CD14-positive monocyte (primary cell): Measurements from ENCODE around the gene CPD. TPM values are rescaled to one million over a fixed set of nuclear protein-coding genes. Genes with fewer than 3 reads are reported as not detected.

Experiments
- DNase-seq, 3 donors: peaks; one replicate each; pipeline ENCODE4 v3.0.0-alpha.2; 2011 to 2022
- H2AFZ ChIP-seq: 2 replicates; pipeline ENCODE4 v1.6.0; 2012; ENCODE audit warnings: mild to moderate bottlenecking, low read depth, low read length, inconsistent platforms; ENCODE audit not compliant: insufficient read depth, poor library complexity, severe bottlenecking
- H3K27ac ChIP-seq, 2 donors: 1 replicate in 1 of 2; 2 replicates in 1 of 2; pipeline ENCODE4 v1.5.1; 2012 to 2013; ENCODE audit warnings: low read length in 2 of 2, control low read depth in 1 of 2, inconsistent platforms in 1 of 2, low read depth in 1 of 2, mild to moderate bottlenecking in 1 of 2
- H3K27me3 ChIP-seq, 2 donors: one replicate each; pipeline versions ENCODE4 v1.6.0 to v1.6.1; 2011 to 2013; ENCODE audit warnings: low read length in 2 of 2; ENCODE audit not compliant: control insufficient read depth in 2 of 2, insufficient read depth in 2 of 2
- H3K36me3 ChIP-seq, 2 donors: replicated peaks in 1 of 2; 1 replicate in 1 of 2; 2 replicates in 1 of 2; pipeline versions ENCODE4 v1.5.1 to v1.6.1; 2012 to 2013; ENCODE audit warnings: low read length in 2 of 2, control low read depth in 1 of 2, inconsistent platforms in 1 of 2, mild to moderate bottlenecking in 1 of 2; ENCODE audit not compliant: insufficient read depth in 2 of 2, control insufficient read depth in 1 of 2
- H3K4me1 ChIP-seq, 2 donors: 1 replicate in 1 of 2; 2 replicates in 1 of 2; pipeline versions ENCODE4 v1.5.1 to v1.6.1; 2012 to 2013; ENCODE audit warnings: low read length in 2 of 2, control low read depth in 1 of 2, inconsistent platforms in 1 of 2, mild to moderate bottlenecking in 1 of 2, moderate library complexity in 1 of 2; ENCODE audit not compliant: insufficient read depth in 2 of 2, control insufficient read depth in 1 of 2
- H3K4me2 ChIP-seq: replicated peaks from 2 replicates; pipeline ENCODE3; 2012; ENCODE audit warnings: low read length, moderate library complexity, mild to moderate bottlenecking; ENCODE audit not compliant: poor library complexity, severe bottlenecking; ENCODE audit errors: extremely low read depth
- H3K4me3 ChIP-seq, 3 experiments: fragments of 200-600 bp in 1 of 3; sonication (generic) in 1 of 3; replicated peaks in 1 of 3; 1 replicate in 2 of 3; 2 replicates in 1 of 3; pipeline ENCODE4 v1.5.1; 2011 to 2013; ENCODE audit warnings: low read length in 3 of 3, mild to moderate bottlenecking in 3 of 3, control low read depth in 2 of 3, low read depth in 2 of 3, inconsistent platforms in 1 of 3, moderate library complexity in 1 of 3
- H3K79me2 ChIP-seq: 2 replicates; pipeline ENCODE4 v1.6.0; 2012; ENCODE audit warnings: mild to moderate bottlenecking, control low read depth, inconsistent platforms, low read length, moderate library complexity; ENCODE audit not compliant: insufficient read depth
- H3K9ac ChIP-seq: 2 replicates; pipeline ENCODE4 v1.6.0; 2017; ENCODE audit warnings: low read length, mild to moderate bottlenecking; ENCODE audit not compliant: insufficient read depth, poor library complexity, severe bottlenecking
- H3K9me3 ChIP-seq, 2 donors: replicated peaks in 1 of 2; 1 replicate in 1 of 2; 2 replicates in 1 of 2; pipeline versions ENCODE4 v1.5.1 to v1.6.1; 2012 to 2013; ENCODE audit warnings: low read length in 2 of 2, control low read depth in 1 of 2; ENCODE audit not compliant: control insufficient read depth in 1 of 2, insufficient read depth in 1 of 2
- H4K20me1 ChIP-seq: 2 replicates; pipeline ENCODE4 v1.6.0; 2012; ENCODE audit warnings: mild to moderate bottlenecking, low read length, control low read depth, moderate library complexity; ENCODE audit not compliant: insufficient read depth
- H3K27ac Mint-ChIP-seq, 7 donors: one replicate each; pipeline ENCODE4 v1.8.0; 2020; ENCODE audit warnings: mild to moderate bottlenecking in 7 of 7, mixed read lengths in 7 of 7, moderate library complexity in 6 of 7, inconsistent platforms in 2 of 7
- H3K27me3 Mint-ChIP-seq, 3 donors: one replicate each; pipeline ENCODE4 v1.8.0; 2021 to 2022; ENCODE audit warnings: low read depth in 3 of 3, mild to moderate bottlenecking in 3 of 3, mixed read lengths in 3 of 3, moderate library complexity in 3 of 3, inconsistent platforms in 1 of 3
- H3K36me3 Mint-ChIP-seq, 2 donors: one replicate each; pipeline ENCODE4 v1.8.0; 2020; ENCODE audit warnings: mixed read lengths in 2 of 2, inconsistent platforms in 1 of 2, mild to moderate bottlenecking in 1 of 2
- H3K4me1 Mint-ChIP-seq: one replicate; pipeline ENCODE4 v1.8.0; 2020; ENCODE audit warnings: mild to moderate bottlenecking, mixed read lengths
- H3K4me3 Mint-ChIP-seq, 2 donors: one replicate each; pipeline ENCODE4 v1.8.0; 2020; ENCODE audit warnings: mild to moderate bottlenecking in 2 of 2, mixed read lengths in 2 of 2, moderate library complexity in 1 of 2
- H3K9me3 Mint-ChIP-seq, 7 donors: one replicate each; pipeline ENCODE4 v1.8.0; 2020 to 2022; ENCODE audit warnings: mixed read lengths in 7 of 7, mild to moderate bottlenecking in 6 of 7, moderate library complexity in 6 of 7, inconsistent platforms in 2 of 7
- WGBS: methylation state at CpG from one replicate; pipeline ENCODE4 v1.1.5; 2013; ENCODE audit warnings: missing lambda C conversion rate; ENCODE audit not compliant: insufficient coverage; 5-methylcytosine and 5-hydroxymethylcytosine counted together
- intact Hi-C, 2 donors: fragments of 100-400 bp; cut with micrococcal nuclease; formaldehyde crosslinking; loops; one replicate each; pipeline versions ENCODE4 v1.15.0 to v1.15.1; 2023
- polyA plus RNA-seq, 3 donors: library from polyadenylated mRNA; depleted of rRNA in 1 of 3; unstranded in 2 of 3; stranded (reverse) in 1 of 3; fragments of 300-500 nt in 2 of 3; fragments of >200 nt in 1 of 3; fragmentation: Illumina TruSeq in 2 of 3; gene quantifications; 1 replicate in 2 of 3; 2 replicates in 1 of 3; pipeline ENCODE4 v1.2.3, GENCODE V29; 2012 to 2021
- TF ChIP-seq, protein P1 (sequence below): fragments of 200-600 bp; IDR thresholded peaks from one replicate; pipeline ENCODE4 v1.8.0; 2022; ENCODE audit warnings: antibody characterized with exemption, mild to moderate bottlenecking

CPD gene
- polyA plus RNA-seq, 3 donors, result 9.2 to 47.0 (median 32.2) TPM

- Histone ChIP-seq H3K36me3 (peaks cover 29 to 40% of the 10 kb centered on the region in 2 donors), H2AFZ (no peak overlapping the region), H4K20me1 (no peaks in the 10 kb centered on the region), H3K27me3 (peaks cover 2 to 4% of the 10 kb centered on the region in 2 donors), H3K27ac (no peak overlapping the region), H3K79me2 (no peaks in the 10 kb centered on the region), H3K9ac (no peak overlapping the region), H3K4me2 (no peak overlapping the region), H3K9me3 (no peaks in the 10 kb centered on the region), H3K4me1 (no peaks in the 10 kb centered on the region), H3K4me3 (no peak overlapping the region)
- H3K27me3 Mint-ChIP-seq, result peaks cover 0 to 2% (median 0%) of the 10 kb centered on the region in 3 donors
- peaks cover 33 to 34% of the 10 kb centered on the region in 2 donors for H3K36me3 Mint-ChIP-seq
- H3K27ac Mint-ChIP-seq, result no peak overlapping the region
- H3K9me3 Mint-ChIP-seq, result no peaks in the 10 kb centered on the region
- no peaks in the 10 kb centered on the region for H3K4me1 Mint-ChIP-seq
- no peak overlapping the region for H3K4me3 Mint-ChIP-seq
- no CpG with 5 or more reads among the region's 2 CpGs for WGBS
- no peak for DNase-seq
- TF ChIP-seq, protein P1, sequence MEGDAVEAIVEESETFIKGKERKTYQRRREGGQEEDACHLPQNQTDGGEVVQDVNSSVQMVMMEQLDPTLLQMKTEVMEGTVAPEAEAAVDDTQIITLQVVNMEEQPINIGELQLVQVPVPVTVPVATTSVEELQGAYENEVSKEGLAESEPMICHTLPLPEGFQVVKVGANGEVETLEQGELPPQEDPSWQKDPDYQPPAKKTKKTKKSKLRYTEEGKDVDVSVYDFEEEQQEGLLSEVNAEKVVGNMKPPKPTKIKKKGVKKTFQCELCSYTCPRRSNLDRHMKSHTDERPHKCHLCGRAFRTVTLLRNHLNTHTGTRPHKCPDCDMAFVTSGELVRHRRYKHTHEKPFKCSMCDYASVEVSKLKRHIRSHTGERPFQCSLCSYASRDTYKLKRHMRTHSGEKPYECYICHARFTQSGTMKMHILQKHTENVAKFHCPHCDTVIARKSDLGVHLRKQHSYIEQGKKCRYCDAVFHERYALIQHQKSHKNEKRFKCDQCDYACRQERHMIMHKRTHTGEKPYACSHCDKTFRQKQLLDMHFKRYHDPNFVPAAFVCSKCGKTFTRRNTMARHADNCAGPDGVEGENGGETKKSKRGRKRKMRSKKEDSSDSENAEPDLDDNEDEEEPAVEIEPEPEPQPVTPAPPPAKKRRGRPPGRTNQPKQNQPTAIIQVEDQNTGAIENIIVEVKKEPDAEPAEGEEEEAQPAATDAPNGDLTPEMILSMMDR, result no peak
- intact Hi-C loops, result no loop called here
These were observed 89.7 kb downstream of the CPD start for GRCh38 chr17:30468465-30468864.

DNA sequence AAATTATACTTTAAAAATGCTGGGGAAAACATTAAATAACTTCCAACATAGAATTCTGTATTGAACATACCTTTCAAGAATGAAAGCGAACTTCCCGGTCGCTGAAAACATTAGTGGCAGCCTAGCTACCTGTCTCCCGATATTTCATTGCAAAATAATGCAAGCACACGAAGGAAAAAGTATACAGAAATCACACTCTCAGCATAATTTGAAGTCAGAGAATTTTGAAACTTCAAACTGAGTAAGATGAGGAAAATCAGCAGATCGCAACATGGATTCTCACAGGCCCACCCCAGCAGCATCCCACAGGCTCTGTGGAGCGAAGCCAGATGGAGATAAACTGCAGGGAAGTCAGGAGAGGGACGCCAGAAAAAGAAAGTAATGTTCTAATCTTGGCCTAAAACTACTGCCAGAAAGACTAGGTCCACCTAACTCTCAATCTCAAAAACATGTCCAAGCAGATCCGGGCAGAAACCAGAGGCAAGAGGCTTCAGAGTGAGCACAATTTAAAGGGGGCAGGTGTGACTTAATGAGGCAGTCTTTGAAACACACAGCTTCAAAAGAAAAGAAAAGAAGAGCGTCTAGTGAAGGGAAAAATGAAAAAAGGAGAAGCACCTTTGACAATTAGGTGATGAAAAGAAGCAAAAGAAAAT lies 93.6 kb downstream of the CPD start:
- no peaks in the 10 kb centered on the region for H3K9me3 ChIP-seq
- Mint-ChIP-seq H3K27ac (no peak overlapping the region), H3K27me3 (peaks cover 0 to 5% (median 4%) of the 10 kb centered on the region in 3 donors), H3K9me3 (peaks cover 0 to 2% (median 0%) of the 10 kb centered on the region in 7 donors), H3K4me1 (peaks cover 8% of the 10 kb centered on the region), H3K4me3 (no peak overlapping the region), H3K36me3 (peaks cover 1 to 5% of the 10 kb centered on the region in 2 donors)
- no peak overlapping the region for H3K4me3 ChIP-seq
- H3K36me3 ChIP-seq, result peaks cover 0 to under 1% of the 10 kb centered on the region in 2 donors
- H3K27me3 ChIP-seq, result peaks cover 2 to 4% of the 10 kb centered on the region in 2 donors
- intact Hi-C loops, result loop anchor here in 1 of 2 donors (10.0 kb wide), 1 partner anchor 348 kb away; no protein-coding TSS in a partner anchor
- no peak overlapping the region for H2AFZ ChIP-seq
- H4K20me1 ChIP-seq, result no peaks in the 10 kb centered on the region
- H3K9ac ChIP-seq, result no peak overlapping the region
- H3K27ac ChIP-seq, result no peak overlapping the region
- DNase-seq, result no peak
- H3K79me2 ChIP-seq, result peaks cover 2% of the 10 kb centered on the region
- H3K4me2 ChIP-seq, result no peak overlapping the region
- 88% methylated on average over 1 of the region's 10 CpGs for WGBS
- peaks cover 4 to 7% of the 10 kb centered on the region in 2 donors for H3K4me1 ChIP-seq
- TF ChIP-seq, protein P1, result no peak
